ENCODE results near the gene WFDC6.

Gene WFDC6

GRCh38 chr20:45515147-45515913 is 24.0 kb downstream of the WFDC6 start, which contains the start of gene SPINT3:
Gene SPINT3, minus strand, starts transcription at chr20:45515622. Its CDS starts 14 bp downstream, at chr20:45515608.
- DNase-seq (ENCODE audit: low read depth, low spot score) = no peak

- DNase-seq (ENCODE audit: low read depth, low spot score) = no peak
Observed at GRCh38 chr20:45510242-45510862, 28.9 kb downstream of the WFDC6 start.

- no peak for DNase-seq (ENCODE audit: low read depth, low spot score)
Observed at GRCh38 chr20:45509091-45509490, 30.2 kb downstream of the WFDC6 start.

DNA sequence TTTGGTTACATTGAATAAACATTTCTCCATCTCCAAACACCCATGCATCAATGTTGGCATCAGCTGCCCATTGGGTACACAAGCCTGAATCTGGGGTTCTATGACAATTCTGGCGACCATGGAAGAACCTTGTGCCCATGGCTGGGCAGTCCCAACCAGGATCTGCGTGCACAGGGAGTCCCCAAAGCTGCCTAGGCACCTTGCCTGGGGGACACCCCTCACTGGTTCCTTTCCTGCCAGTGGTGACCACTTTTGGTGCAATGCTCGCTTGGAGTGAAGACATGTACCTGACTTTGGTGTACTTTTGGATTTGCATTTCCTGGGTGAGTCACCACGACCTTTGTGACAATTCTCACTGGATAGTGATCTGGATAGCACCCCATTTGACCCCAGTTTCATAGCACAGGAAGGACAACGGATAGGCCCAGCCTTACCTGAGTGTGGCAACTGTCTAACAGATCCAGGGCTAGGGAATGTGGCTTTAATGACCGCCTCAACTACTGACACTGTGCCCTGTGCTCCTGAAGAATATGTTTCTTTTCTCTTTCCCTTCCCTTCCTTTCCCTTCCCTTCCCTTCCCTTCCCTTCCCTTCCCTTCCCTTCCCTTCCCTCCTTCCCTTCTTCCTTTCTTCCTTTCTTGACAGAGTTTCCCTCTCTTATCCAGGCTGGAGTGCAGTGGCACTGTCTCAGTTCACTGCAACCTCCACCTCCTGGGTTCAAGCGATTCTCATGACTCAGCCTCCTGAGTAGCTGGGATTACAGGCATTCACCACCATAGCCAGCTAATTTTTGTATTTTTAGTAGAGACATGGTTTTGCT is 31.0 kb downstream of the WFDC6 start:
- DNase-seq (ENCODE audit: low read depth, low spot score) = no peak

- no peak for DNase-seq (ENCODE audit: low read depth, low spot score)
Observed at GRCh38 chr20:45507011-45507820, 32.1 kb downstream of the WFDC6 start.

GRCh38 chr20:45506398-45506797 is 32.9 kb downstream of the WFDC6 start:
- DNase-seq (ENCODE audit: low read depth, low spot score) = no peak

- DNase-seq (ENCODE audit: low read depth, low spot score) = no peak
Observed at GRCh38 chr20:45503403-45503802, 35.9 kb downstream of the WFDC6 start.

- no peak for DNase-seq (ENCODE audit: low read depth, low spot score)
Observed at GRCh38 chr20:45502561-45502960, 36.7 kb downstream of the WFDC6 start.

DNA sequence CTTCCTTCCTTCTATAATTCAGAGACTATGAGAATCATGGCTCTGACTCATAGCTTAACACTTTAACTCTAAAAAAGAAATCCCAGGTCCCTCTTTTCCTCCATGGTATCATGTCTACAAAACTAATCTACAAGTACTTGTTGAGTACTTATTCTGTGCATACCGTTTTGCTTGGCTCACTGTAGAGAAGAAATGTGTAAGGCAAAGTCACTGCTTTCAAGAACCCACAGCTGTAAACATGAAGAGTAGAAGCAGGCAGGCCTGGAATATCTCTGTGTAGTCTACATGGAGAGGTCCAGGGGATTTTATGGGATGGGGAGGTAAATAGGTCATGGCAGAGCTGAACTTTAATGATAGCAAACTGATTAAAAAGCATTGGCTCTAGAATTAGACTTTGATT is 37.7 kb downstream of the WFDC6 start:
- DNase-seq (ENCODE audit: low read depth, low spot score) = no peak

- DNase-seq (ENCODE audit: low read depth, low spot score) = no peak
Observed at GRCh38 chr20:45500022-45500421, 39.3 kb downstream of the WFDC6 start.

DNA sequence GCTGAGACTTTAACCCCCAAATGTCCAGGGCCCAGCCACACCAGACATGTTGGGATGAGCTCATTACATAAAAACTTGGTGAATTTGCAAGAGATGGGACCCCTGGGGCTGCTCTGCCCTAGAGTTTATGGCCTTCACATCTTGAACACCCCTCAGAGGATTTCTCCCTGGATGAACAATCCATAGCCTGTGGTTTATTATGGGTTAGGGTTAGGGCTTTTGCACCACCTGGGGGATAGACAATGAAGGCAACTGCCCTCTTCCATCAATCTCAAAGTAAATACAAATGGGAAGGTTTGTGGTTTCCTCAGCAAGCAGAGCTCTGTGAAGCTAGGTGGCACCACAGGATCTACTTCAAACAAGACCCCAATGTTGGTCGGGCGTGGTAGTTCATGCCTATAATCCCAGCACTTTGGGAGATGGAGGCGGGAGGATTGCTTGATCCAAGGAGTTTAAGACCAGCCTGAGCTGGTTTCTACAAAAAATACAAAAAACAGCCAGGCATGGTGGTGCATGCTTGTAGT is 41.2 kb downstream of the WFDC6 start:
- no peak for DNase-seq (ENCODE audit: low read depth, low spot score)

DNA sequence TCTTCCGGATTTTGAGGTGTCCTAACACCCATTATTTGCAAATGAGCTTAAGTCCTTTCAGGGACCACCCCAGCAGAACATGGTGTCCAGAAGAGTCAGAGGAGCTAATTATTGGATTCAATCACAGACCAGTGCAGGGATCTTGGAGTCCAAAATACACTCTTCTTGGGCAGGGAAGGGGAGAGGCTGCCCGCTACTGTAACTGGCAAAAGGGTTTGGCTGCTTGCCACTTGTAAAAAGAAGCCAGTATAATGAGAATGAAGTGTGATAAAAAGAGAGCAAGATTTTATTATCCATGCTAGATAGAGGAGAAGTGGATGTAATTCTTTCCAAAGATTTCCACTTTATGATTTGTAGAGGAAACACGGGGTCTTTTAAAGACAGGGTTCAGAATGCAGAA is 43.1 kb downstream of the WFDC6 start:
- DNase-seq (ENCODE audit: low read depth, low spot score) = no peak

DNA sequence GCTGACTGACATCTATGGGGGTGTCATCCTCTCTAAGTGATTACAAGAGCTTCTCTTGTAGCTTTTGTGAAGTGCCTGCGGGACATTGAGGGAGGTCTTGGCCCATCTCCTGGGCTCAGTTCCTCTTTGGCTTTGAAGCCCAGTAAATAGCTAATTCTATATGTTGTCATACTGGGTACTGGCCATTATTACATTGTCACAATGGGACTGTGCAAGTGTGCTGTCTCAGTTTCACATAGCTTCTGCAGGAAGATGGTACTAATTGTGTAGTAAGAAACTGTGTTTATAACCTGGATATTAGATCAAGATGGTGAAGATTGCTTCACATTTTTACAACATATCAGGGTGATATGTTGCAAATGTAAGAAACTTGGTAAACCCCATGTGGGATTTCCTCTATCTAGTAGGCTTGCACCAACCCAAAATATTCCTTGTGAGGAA is 43.8 kb downstream of the WFDC6 start:
- no peak for DNase-seq (ENCODE audit: low read depth, low spot score)

DNA sequence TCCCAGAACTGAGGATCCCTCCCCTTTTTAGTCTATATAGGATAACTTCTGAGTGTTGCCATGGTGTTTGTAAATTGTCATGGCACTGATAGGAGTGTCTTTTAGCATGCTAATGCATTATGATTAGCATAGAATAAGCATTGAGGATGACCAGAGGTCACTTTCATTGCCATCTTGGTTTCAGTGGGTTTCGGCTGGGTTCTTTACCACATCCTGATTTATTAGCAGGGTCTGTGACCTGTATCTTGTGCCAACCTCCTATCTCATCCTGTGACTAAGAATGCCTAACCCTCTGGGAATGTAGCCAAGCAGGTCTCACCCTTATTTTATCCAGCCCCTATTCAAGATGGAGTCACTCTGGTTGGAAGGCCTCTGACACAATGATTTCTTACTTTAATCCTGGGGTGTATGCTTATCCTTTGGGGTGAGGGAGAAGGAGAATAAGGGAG is 50.2 kb downstream of the WFDC6 start:
- no peak for DNase-seq (ENCODE audit: low read depth, low spot score)

GRCh38 chr20:45487231-45487635 is 52.0 kb downstream of the WFDC6 start:
- no peak for DNase-seq (ENCODE audit: low read depth, low spot score)

DNA sequence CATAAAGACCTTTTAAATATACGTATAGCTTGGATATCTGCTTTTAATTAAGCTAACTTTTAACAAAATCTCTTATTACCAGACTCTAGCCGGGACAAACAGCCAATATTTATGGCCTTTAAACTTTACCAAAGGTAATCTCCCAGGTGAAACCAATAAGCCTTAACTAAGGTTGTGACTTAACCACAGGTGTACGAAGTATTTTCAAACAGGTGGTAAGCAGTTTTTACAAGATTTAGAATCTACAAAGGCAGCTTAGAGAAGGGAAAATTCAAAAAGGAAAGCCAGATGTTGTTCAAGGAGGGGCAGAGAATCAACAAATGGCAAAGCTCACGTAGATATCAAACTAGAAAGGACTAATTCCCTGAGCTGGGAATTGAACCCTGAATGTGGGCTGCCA is 53.9 kb downstream of the WFDC6 start:
- no peak for DNase-seq (ENCODE audit: low read depth, low spot score)

DNA sequence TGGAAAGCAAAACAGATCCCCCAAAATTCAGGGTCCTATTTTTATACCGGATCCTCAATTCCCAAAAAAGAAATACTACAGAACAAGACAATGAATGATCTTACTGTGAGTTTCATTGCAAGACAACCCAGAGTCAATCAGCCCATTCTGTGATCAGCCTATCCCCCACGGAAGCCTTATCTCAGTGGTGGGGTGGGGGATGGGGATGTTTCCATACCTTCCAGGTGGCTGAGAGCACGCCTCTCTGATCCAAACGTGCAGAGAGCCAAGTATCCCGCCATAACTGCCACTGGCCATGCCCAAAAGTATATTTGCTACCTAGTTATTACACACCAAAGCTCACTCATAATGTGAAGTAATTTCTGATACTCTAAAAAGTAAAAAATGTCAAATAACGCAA is 54.6 kb downstream of the WFDC6 start:
- DNase-seq (ENCODE audit: low read depth, low spot score) = no peak
